Liver (tissue), 9 donors: ENCODE measurements around the gene MYO7B. TPM values are rescaled to one million over a fixed set of nuclear protein-coding genes. Genes with fewer than 3 reads are reported as not detected.

Source experiments
- DNase-seq: peaks from one replicate; pipeline ENCODE4 v3.0.0-alpha.2; 2017; ENCODE audit warnings: low spot score
- H3K27ac ChIP-seq, 2 donors: one replicate each; pipeline ENCODE4 v1.7.0; 2013; ENCODE audit warnings: inconsistent platforms in 2 of 2, low read length in 2 of 2, control low read depth in 1 of 2, low read depth in 1 of 2, mild to moderate bottlenecking in 1 of 2
- H3K27me3 ChIP-seq, 4 donors: one replicate each; pipeline versions ENCODE4 v1.6.1 to v1.7.0; 2013; ENCODE audit warnings: low read length in 3 of 4, inconsistent platforms in 1 of 4, mild to moderate bottlenecking in 1 of 4, moderate library complexity in 1 of 4; ENCODE audit not compliant: control insufficient read depth in 4 of 4, insufficient read depth in 4 of 4
- H3K36me3 ChIP-seq, 4 donors: one replicate each; pipeline versions ENCODE4 v1.6.1 to v1.7.0; 2013; ENCODE audit warnings: low read length in 3 of 4, mild to moderate bottlenecking in 3 of 4, low read depth in 1 of 4, moderate library complexity in 1 of 4; ENCODE audit not compliant: control insufficient read depth in 4 of 4, insufficient read depth in 3 of 4
- H3K4me1 ChIP-seq, 4 donors: one replicate each; pipeline versions ENCODE4 v1.6.1 to v1.7.0; 2013; ENCODE audit warnings: low read length in 3 of 4, mild to moderate bottlenecking in 3 of 4, moderate library complexity in 1 of 4; ENCODE audit not compliant: control insufficient read depth in 4 of 4, insufficient read depth in 4 of 4
- H3K4me3 ChIP-seq, 3 donors: one replicate each; pipeline versions ENCODE4 v1.6.1 to v1.7.0; 2013; ENCODE audit warnings: low read length in 3 of 3, control low read depth in 1 of 3, low read depth in 1 of 3, mild to moderate bottlenecking in 1 of 3
- H3K9ac ChIP-seq, 2 donors: one replicate each; pipeline ENCODE4 v1.7.0; 2013; ENCODE audit warnings: low read length in 2 of 2, mild to moderate bottlenecking in 2 of 2, moderate library complexity in 2 of 2, control low read depth in 1 of 2, low read depth in 1 of 2
- H3K9me3 ChIP-seq, 4 donors: one replicate each; pipeline versions ENCODE4 v1.6.1 to v1.7.0; 2013; ENCODE audit warnings: low read length in 3 of 4; ENCODE audit not compliant: control insufficient read depth in 4 of 4
- EGR1 ChIP-seq, 2 donors: IDR thresholded peaks; 2 replicates each; pipeline ENCODE4 v1.6.1; 2016 to 2018; ENCODE audit warnings: antibody characterized with exemption in 2 of 2, low read depth in 2 of 2
- FOXA1 ChIP-seq: IDR thresholded peaks from 2 replicates; pipeline ENCODE4 v1.6.1; 2016; ENCODE audit warnings: antibody characterized with exemption
- FOXA2 ChIP-seq: IDR thresholded peaks from 2 replicates; pipeline ENCODE4 v1.6.1; 2016; ENCODE audit warnings: antibody characterized with exemption
- GABPA ChIP-seq, 2 donors: IDR thresholded peaks in 1 of 2; conservative IDR thresholded peaks in 1 of 2; 2 replicates each; pipeline ENCODE4 v1.6.1; 2016; ENCODE audit warnings: antibody characterized with exemption in 2 of 2, mild to moderate bottlenecking in 1 of 2, moderate library complexity in 1 of 2
- HNF4A ChIP-seq, 2 donors: conservative IDR thresholded peaks; 2 replicates each; pipeline ENCODE4 v1.6.1; 2016; ENCODE audit warnings: antibody characterized with exemption in 2 of 2, mild to moderate bottlenecking in 2 of 2
- HNF4G ChIP-seq: IDR thresholded peaks from 2 replicates; pipeline ENCODE4 v1.6.1; 2016; ENCODE audit warnings: antibody characterized with exemption
- JUND ChIP-seq, 2 donors: IDR thresholded peaks; 2 replicates each; pipeline ENCODE4 v1.6.1; 2016; ENCODE audit warnings: antibody characterized with exemption in 2 of 2
- MAX ChIP-seq: IDR thresholded peaks from 2 replicates; pipeline ENCODE4 v1.6.1; 2016; ENCODE audit warnings: antibody characterized with exemption
- NR2F2 ChIP-seq: IDR thresholded peaks from 2 replicates; pipeline ENCODE4 v1.6.1; 2016; ENCODE audit warnings: antibody characterized with exemption
- RAD21 ChIP-seq, 2 donors: IDR thresholded peaks; 2 replicates each; pipeline ENCODE4 v1.6.1; 2016; ENCODE audit warnings: antibody characterized with exemption in 2 of 2, mild to moderate bottlenecking in 2 of 2
- RXRA ChIP-seq, 2 donors: IDR thresholded peaks; 2 replicates each; pipeline ENCODE4 v1.6.1; 2017 to 2018; ENCODE audit warnings: antibody characterized with exemption in 2 of 2, mild to moderate bottlenecking in 1 of 2
- SP1 ChIP-seq: IDR thresholded peaks from 2 replicates; pipeline ENCODE4 v1.6.1; 2018; ENCODE audit warnings: antibody characterized with exemption, mild to moderate bottlenecking
- TAF1 ChIP-seq: conservative IDR thresholded peaks from 2 replicates; pipeline ENCODE4 v1.6.1; 2016; ENCODE audit warnings: antibody characterized with exemption, mild to moderate bottlenecking
- YY1 ChIP-seq: IDR thresholded peaks from 2 replicates; pipeline ENCODE4 v1.6.1; 2016; ENCODE audit warnings: antibody characterized with exemption, mild to moderate bottlenecking
- WGBS: extraction: QIAGEN DNeasy Blood & Tissue Kit; methylation state at CpG from one replicate; pipeline ENCODE4 v1.1.7; 2013; 5-methylcytosine and 5-hydroxymethylcytosine counted together
- polyA plus RNA-seq, 2 donors: library from polyadenylated mRNA; stranded (reverse) in 1 of 2; unstranded in 1 of 2; fragments of 200-250 nt in 1 of 2; fragments of >200 nt in 1 of 2; fragmentation: Nextera tagmentation in 1 of 2; extraction: Ambion mirVana in 1 of 2; gene quantifications; one replicate each; pipeline versions ENCODE4 v1.2.1 to v1.2.3, GENCODE V29; 2013 to 2015
- total RNA-seq, 2 donors: library from RNA; depleted of rRNA; stranded (reverse); fragments of >200 nt; gene quantifications; one replicate each; pipeline ENCODE4 v1.2.3, GENCODE V29; 2014
- TF ChIP-seq, protein P1 (sequence below): IDR thresholded peaks from 2 replicates; pipeline ENCODE4 v1.6.1; 2016; ENCODE audit warnings: antibody characterized with exemption, mild to moderate bottlenecking
- TF ChIP-seq, protein P2 (sequence below): fragments of 150-350 bp; IDR thresholded peaks from 2 replicates; pipeline ENCODE4 v1.5.1; 2017; ENCODE audit warnings: improper control_type of control experiment, low read depth, low read length; ENCODE audit not compliant: missing input control
- TF ChIP-seq, protein P3 (sequence below): IDR thresholded peaks from 2 replicates; pipeline ENCODE4 v1.6.1; 2016; ENCODE audit warnings: antibody characterized with exemption
- donor health status: healthy.
- donor health status: healthy.
- donor health status: healthy.
- donor health status: healthy.
- donor health status: healthy.

Gene MYO7B
- total and polyA plus RNA-seq, 4 donors: 0.15 to 1.1 (median 0.64) TPM

GRCh38 chr2:127586136-127586535, 50.7 kb downstream of the MYO7B start:
- no peaks in the 10 kb centered on the region for H3K4me1 ChIP-seq
- no peak overlapping the region for H3K9ac ChIP-seq
- no peaks in the 10 kb centered on the region for H3K27me3 ChIP-seq
- H3K4me3 ChIP-seq: no peak overlapping the region
- H3K36me3 ChIP-seq: no peaks in the 10 kb centered on the region
- TF ChIP-seq JUND (IDR thresholded peaks at IDR 0.05): no peak
- no peak for TF ChIP-seq HNF4G
- TF ChIP-seq MAX: no peak
- TF ChIP-seq GABPA (IDR thresholded peaks at IDR 0.05 in 1 of 2, conservative IDR thresholded peaks at IDR 0.05 in 1 of 2): no peak
- no peak for TF ChIP-seq YY1
- TF ChIP-seq HNF4A (conservative IDR thresholded peaks at IDR 0.05): no peak
- TF ChIP-seq, protein P1, sequence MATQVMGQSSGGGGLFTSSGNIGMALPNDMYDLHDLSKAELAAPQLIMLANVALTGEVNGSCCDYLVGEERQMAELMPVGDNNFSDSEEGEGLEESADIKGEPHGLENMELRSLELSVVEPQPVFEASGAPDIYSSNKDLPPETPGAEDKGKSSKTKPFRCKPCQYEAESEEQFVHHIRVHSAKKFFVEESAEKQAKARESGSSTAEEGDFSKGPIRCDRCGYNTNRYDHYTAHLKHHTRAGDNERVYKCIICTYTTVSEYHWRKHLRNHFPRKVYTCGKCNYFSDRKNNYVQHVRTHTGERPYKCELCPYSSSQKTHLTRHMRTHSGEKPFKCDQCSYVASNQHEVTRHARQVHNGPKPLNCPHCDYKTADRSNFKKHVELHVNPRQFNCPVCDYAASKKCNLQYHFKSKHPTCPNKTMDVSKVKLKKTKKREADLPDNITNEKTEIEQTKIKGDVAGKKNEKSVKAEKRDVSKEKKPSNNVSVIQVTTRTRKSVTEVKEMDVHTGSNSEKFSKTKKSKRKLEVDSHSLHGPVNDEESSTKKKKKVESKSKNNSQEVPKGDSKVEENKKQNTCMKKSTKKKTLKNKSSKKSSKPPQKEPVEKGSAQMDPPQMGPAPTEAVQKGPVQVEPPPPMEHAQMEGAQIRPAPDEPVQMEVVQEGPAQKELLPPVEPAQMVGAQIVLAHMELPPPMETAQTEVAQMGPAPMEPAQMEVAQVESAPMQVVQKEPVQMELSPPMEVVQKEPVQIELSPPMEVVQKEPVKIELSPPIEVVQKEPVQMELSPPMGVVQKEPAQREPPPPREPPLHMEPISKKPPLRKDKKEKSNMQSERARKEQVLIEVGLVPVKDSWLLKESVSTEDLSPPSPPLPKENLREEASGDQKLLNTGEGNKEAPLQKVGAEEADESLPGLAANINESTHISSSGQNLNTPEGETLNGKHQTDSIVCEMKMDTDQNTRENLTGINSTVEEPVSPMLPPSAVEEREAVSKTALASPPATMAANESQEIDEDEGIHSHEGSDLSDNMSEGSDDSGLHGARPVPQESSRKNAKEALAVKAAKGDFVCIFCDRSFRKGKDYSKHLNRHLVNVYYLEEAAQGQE: no peak
- TF ChIP-seq RAD21 (IDR thresholded peaks at IDR 0.05): no peak
- TF ChIP-seq, protein P2, sequence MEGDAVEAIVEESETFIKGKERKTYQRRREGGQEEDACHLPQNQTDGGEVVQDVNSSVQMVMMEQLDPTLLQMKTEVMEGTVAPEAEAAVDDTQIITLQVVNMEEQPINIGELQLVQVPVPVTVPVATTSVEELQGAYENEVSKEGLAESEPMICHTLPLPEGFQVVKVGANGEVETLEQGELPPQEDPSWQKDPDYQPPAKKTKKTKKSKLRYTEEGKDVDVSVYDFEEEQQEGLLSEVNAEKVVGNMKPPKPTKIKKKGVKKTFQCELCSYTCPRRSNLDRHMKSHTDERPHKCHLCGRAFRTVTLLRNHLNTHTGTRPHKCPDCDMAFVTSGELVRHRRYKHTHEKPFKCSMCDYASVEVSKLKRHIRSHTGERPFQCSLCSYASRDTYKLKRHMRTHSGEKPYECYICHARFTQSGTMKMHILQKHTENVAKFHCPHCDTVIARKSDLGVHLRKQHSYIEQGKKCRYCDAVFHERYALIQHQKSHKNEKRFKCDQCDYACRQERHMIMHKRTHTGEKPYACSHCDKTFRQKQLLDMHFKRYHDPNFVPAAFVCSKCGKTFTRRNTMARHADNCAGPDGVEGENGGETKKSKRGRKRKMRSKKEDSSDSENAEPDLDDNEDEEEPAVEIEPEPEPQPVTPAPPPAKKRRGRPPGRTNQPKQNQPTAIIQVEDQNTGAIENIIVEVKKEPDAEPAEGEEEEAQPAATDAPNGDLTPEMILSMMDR: no peak
- no peak for TF ChIP-seq SP1
- no peak for TF ChIP-seq RXRA (IDR thresholded peaks at IDR 0.05)
- no peak for TF ChIP-seq FOXA2
- no peak for TF ChIP-seq NR2F2
- no peak for TF ChIP-seq TAF1
- no peak for TF ChIP-seq FOXA1
- TF ChIP-seq, protein P3, sequence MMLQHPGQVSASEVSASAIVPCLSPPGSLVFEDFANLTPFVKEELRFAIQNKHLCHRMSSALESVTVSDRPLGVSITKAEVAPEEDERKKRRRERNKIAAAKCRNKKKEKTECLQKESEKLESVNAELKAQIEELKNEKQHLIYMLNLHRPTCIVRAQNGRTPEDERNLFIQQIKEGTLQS: no peak
- WGBS: 88% methylated on average over 6 of the region's 6 CpGs
- H3K9me3 ChIP-seq: no peaks in the 10 kb centered on the region
- no peak overlapping the region for H3K27ac ChIP-seq
- DNase-seq: no peak

- TF ChIP-seq RAD21 (IDR thresholded peaks at IDR 0.05): no peak
- no peak for TF ChIP-seq RXRA (IDR thresholded peaks at IDR 0.05)
- TF ChIP-seq EGR1 (IDR thresholded peaks at IDR 0.05; ENCODE audit: low read depth in 2 of 2): no peak
- TF ChIP-seq GABPA (IDR thresholded peaks at IDR 0.05 in 1 of 2, conservative IDR thresholded peaks at IDR 0.05 in 1 of 2): no peak
- no peak for TF ChIP-seq NR2F2
- TF ChIP-seq TAF1: no peak
- TF ChIP-seq HNF4G: no peak
- no peak for TF ChIP-seq MAX
- TF ChIP-seq FOXA1: no peak
- TF ChIP-seq SP1: no peak
- TF ChIP-seq JUND (IDR thresholded peaks at IDR 0.05): no peak
- no peak for TF ChIP-seq FOXA2
- TF ChIP-seq, protein P1: no peak
- TF ChIP-seq HNF4A (conservative IDR thresholded peaks at IDR 0.05): no peak
- TF ChIP-seq YY1: no peak
- WGBS: 83% methylated on average over 4 of the region's 4 CpGs
- Histone ChIP-seq H3K27ac (no peak overlapping the region), H3K36me3 (no peaks in the 10 kb centered on the region), H3K4me3 (no peak overlapping the region), H3K9me3 (no peaks in the 10 kb centered on the region), H3K9ac (no peak overlapping the region), H3K4me1 (no peaks in the 10 kb centered on the region), H3K27me3 (no peaks in the 10 kb centered on the region)
- no peak for DNase-seq
These were observed 51.3 kb downstream of the MYO7B start for GRCh38 chr2:127586746-127587295.
